Fibroblast of lung (primary cell): ENCODE measurements around the gene GMFB. TPM values are rescaled to one million over a fixed set of nuclear protein-coding genes. Genes with fewer than 3 reads are reported as not detected.

ENCODE experiments used
- DNase-seq, 2 donors: peaks; one replicate each; pipeline versions ENCODE4 v3.0.0 to v3.0.0-alpha.2; 2010; ENCODE audit warnings: low read depth in 2 of 2
- H2AFZ ChIP-seq: 2 replicates; pipeline ENCODE4 v1.5.1; 2012; ENCODE audit warnings: low read length, control low read depth, inconsistent platforms
- H3K27ac ChIP-seq: 2 replicates; pipeline ENCODE4 v1.5.1; 2011; ENCODE audit warnings: low read length, control low read depth; ENCODE audit not compliant: insufficient read depth
- H3K27me3 ChIP-seq: 2 replicates; pipeline ENCODE4 v1.5.1; 2011; ENCODE audit warnings: mild to moderate bottlenecking, low read length; ENCODE audit not compliant: control insufficient read depth, insufficient read depth
- H3K36me3 ChIP-seq: 2 replicates; pipeline ENCODE4 v1.5.1; 2011; ENCODE audit warnings: low read length; ENCODE audit not compliant: control insufficient read depth, insufficient read depth
- H3K4me1 ChIP-seq: 2 replicates; pipeline ENCODE4 v1.5.1; 2011; ENCODE audit warnings: low read length; ENCODE audit not compliant: control insufficient read depth, insufficient read depth; ENCODE audit errors: extremely low read depth
- H3K4me2 ChIP-seq: 2 replicates; pipeline ENCODE4 v1.5.1; 2011; ENCODE audit warnings: low read length, control low read depth; ENCODE audit not compliant: insufficient read depth; ENCODE audit errors: extremely low read depth
- H3K4me3 ChIP-seq, 4 experiments: fragments of 200-600 bp in 1 of 4; sonication (generic) in 1 of 4; replicated peaks in 1 of 4; 2 replicates each; pipeline ENCODE4 v1.5.1; 2011 to 2016; ENCODE audit warnings: low read length in 4 of 4, low read depth in 3 of 4, mild to moderate bottlenecking in 3 of 4, control low read depth in 2 of 4, inconsistent platforms in 1 of 4, mixed read lengths in 1 of 4; ENCODE audit not compliant: insufficient read depth in 1 of 4; ENCODE audit errors: control extremely low read depth in 1 of 4
- H3K79me2 ChIP-seq: 2 replicates; pipeline ENCODE4 v1.5.1; 2012; ENCODE audit warnings: mild to moderate bottlenecking, low read length, inconsistent platforms; ENCODE audit not compliant: control insufficient read depth, insufficient read depth
- H3K9ac ChIP-seq: 2 replicates; pipeline ENCODE4 v1.5.1; 2011; ENCODE audit warnings: mild to moderate bottlenecking, low read length, control low read depth; ENCODE audit not compliant: insufficient read depth
- H3K9me3 ChIP-seq: 2 replicates; pipeline ENCODE4 v1.5.1; 2012; ENCODE audit warnings: low read depth, low read length; ENCODE audit not compliant: control insufficient read depth, insufficient read depth
- H4K20me1 ChIP-seq: 2 replicates; pipeline ENCODE4 v1.5.1; 2011; ENCODE audit warnings: low read length; ENCODE audit not compliant: control insufficient read depth, insufficient read depth; ENCODE audit errors: extremely low read depth
- CTCF ChIP-seq, 2 donors: IDR thresholded peaks in 1 of 2; conservative IDR thresholded peaks in 1 of 2; 1 replicate in 1 of 2; 2 replicates in 1 of 2; pipeline ENCODE4 v1.5.1; 2011 to 2012; ENCODE audit warnings: low read length in 2 of 2, control low read depth in 1 of 2, inconsistent platforms in 1 of 2, low read depth in 1 of 2, mild to moderate bottlenecking in 1 of 2
- EZH2 ChIP-seq: IDR thresholded peaks from 2 replicates; pipeline ENCODE4 v1.5.1; 2012; ENCODE audit warnings: low read length, control low read depth, mild to moderate bottlenecking; ENCODE audit errors: missing control alignments
- polyA plus RNA-seq, 2 donors: library from polyadenylated mRNA; depleted of rRNA in 1 of 2; stranded (reverse) in 1 of 2; unstranded in 1 of 2; fragments of >200 nt; gene quantifications; 2 replicates each; pipeline ENCODE4 v1.2.1, GENCODE V29; 2011 to 2012; ENCODE audit warnings: missing spikeins in 1 of 2
- total RNA-seq: library from RNA; depleted of rRNA; stranded (reverse); fragments of >200 nt; gene quantifications from 2 replicates; pipeline ENCODE4 v1.2.1, GENCODE V29; 2014

Gene GMFB
- total and polyA plus RNA-seq, 2 donors (not counting 1 experiment from before 2014, with no cell fraction given): 69.2 to 85.5 TPM

GRCh38 chr14:54502602-54503001 is 13.8 kb upstream of the GMFB start:
- Histone ChIP-seq H3K4me1 (no peaks in the 10 kb centered on the region), H3K36me3 (no peaks in the 10 kb centered on the region), H4K20me1 (no peaks in the 10 kb centered on the region), H3K4me3 (no peak overlapping the region), H3K4me2 (no peak overlapping the region), H3K9ac (no peak overlapping the region), H3K27me3 (no peaks in the 10 kb centered on the region), H3K27ac (no peak overlapping the region), H2AFZ (no peak overlapping the region), H3K9me3 (no peaks in the 10 kb centered on the region), H3K79me2 (no peaks in the 10 kb centered on the region)
- DNase-seq: no peak
- TF ChIP-seq EZH2 (no peak), CTCF (conservative IDR thresholded peaks at IDR 0.05 in 1 of 2, IDR thresholded peaks at IDR 0.05 in 1 of 2; ENCODE audit: low read depth in 1 of 2, low read length in 2 of 2) (no peak)

GRCh38 chr14:54501480-54501879 is 12.7 kb upstream of the GMFB start:
- Histone ChIP-seq H3K27ac (no peak overlapping the region), H2AFZ (no peak overlapping the region), H3K27me3 (no peaks in the 10 kb centered on the region), H3K4me3 (no peak overlapping the region), H3K9me3 (no peaks in the 10 kb centered on the region), H3K9ac (no peak overlapping the region), H4K20me1 (no peaks in the 10 kb centered on the region), H3K79me2 (no peaks in the 10 kb centered on the region), H3K4me1 (no peaks in the 10 kb centered on the region), H3K4me2 (no peak overlapping the region), H3K36me3 (no peaks in the 10 kb centered on the region)
- TF ChIP-seq CTCF (conservative IDR thresholded peaks at IDR 0.05 in 1 of 2, IDR thresholded peaks at IDR 0.05 in 1 of 2; ENCODE audit: low read depth in 1 of 2, low read length in 2 of 2) (no peak), EZH2 (no peak)
- DNase-seq: no peak

GRCh38 chr14:54500744-54501143 is 12.0 kb upstream of the GMFB start:
- H3K27me3 ChIP-seq: no peaks in the 10 kb centered on the region
- no peak for DNase-seq
- no peaks in the 10 kb centered on the region for H3K9me3 ChIP-seq
- no peak overlapping the region for H2AFZ ChIP-seq
- no peak for TF ChIP-seq EZH2
- TF ChIP-seq CTCF (conservative IDR thresholded peaks at IDR 0.05 in 1 of 2, IDR thresholded peaks at IDR 0.05 in 1 of 2; ENCODE audit: low read depth in 1 of 2, low read length in 2 of 2): no peak
- no peak overlapping the region for H3K9ac ChIP-seq
- no peaks in the 10 kb centered on the region for H3K36me3 ChIP-seq
- no peak overlapping the region for H3K4me2 ChIP-seq
- no peaks in the 10 kb centered on the region for H3K79me2 ChIP-seq
- H4K20me1 ChIP-seq: no peaks in the 10 kb centered on the region
- H3K4me3 ChIP-seq: no peak overlapping the region
- H3K27ac ChIP-seq: no peak overlapping the region
- no peaks in the 10 kb centered on the region for H3K4me1 ChIP-seq
